A673 (cell line): ENCODE measurements around the gene PAQR9. TPM values are rescaled to one million over a fixed set of nuclear protein-coding genes. Genes with fewer than 3 reads are reported as not detected.

Experiments
- BruUV-seq: library from RNA; stranded (reverse); fragments of 400-500 nt; replicated peaks from 2 replicates; lab custom pipeline; 2021; lab: Mats Ljungman, UMichigan
- CTCF ChIA-PET: fragments of 300-600 bp; sonication (Branson Sonifier 250); formaldehyde crosslinking; loops from one replicate; lab custom pipeline; 2022; ENCODE audit warnings: antibody characterized with exemption; lab: Charles Lee
- POLR2A ChIA-PET: fragments of 300-600 bp; sonication (Branson Sonifier 250); formaldehyde crosslinking; loops from one replicate; lab custom pipeline; 2022; ENCODE audit warnings: antibody characterized with exemption; ENCODE audit not compliant: low non-redundant PET; lab: Charles Lee
- DNase-seq: peaks from one replicate; pipeline ENCODE4 v3.0.0-alpha.2; 2015; ENCODE audit warnings: low spot score
- H3K27ac ChIP-seq: fragments of 200-600 bp; sonication (generic); 2 replicates; pipeline ENCODE4 v1.5.1; 2016; ENCODE audit warnings: mixed run types, low read depth, mild to moderate bottlenecking, mixed read lengths, antibody characterized with exemption, low read length; ENCODE audit not compliant: poor library complexity, severe bottlenecking
- H3K27me3 ChIP-seq: fragments of 200-600 bp; sonication (generic); replicated peaks from 2 replicates; pipeline ENCODE4 v1.6.1; 2017; ENCODE audit warnings: mixed run types, low read depth, mild to moderate bottlenecking, mixed read lengths, antibody characterized with exemption, low read length; ENCODE audit not compliant: insufficient read depth, poor library complexity
- H3K36me3 ChIP-seq: fragments of 200-600 bp; sonication (generic); 2 replicates; pipeline ENCODE4 v1.6.1; 2016; ENCODE audit warnings: mixed run types, mild to moderate bottlenecking, mixed read lengths, antibody characterized with exemption, low read length; ENCODE audit not compliant: insufficient read depth, poor library complexity, severe bottlenecking
- H3K4me1 ChIP-seq: fragments of 200-600 bp; sonication (generic); 2 replicates; pipeline ENCODE4 v1.6.1; 2017; ENCODE audit warnings: mixed run types, mild to moderate bottlenecking, mixed read lengths, antibody characterized with exemption, low read length; ENCODE audit not compliant: insufficient read depth, poor library complexity, severe bottlenecking
- H3K4me3 ChIP-seq: fragments of 200-600 bp; sonication (generic); 2 replicates; pipeline ENCODE4 v1.5.1; 2016; ENCODE audit warnings: low read depth, mixed run types, mild to moderate bottlenecking, mixed read lengths, low read length; ENCODE audit not compliant: poor library complexity, severe bottlenecking
- H3K9me3 ChIP-seq: fragments of 200-600 bp; sonication (generic); 2 replicates; pipeline ENCODE4 v1.6.1; 2016; ENCODE audit warnings: mixed run types, low read depth, mild to moderate bottlenecking, mixed read lengths, antibody characterized with exemption, low read length; ENCODE audit not compliant: poor library complexity, severe bottlenecking
- EZH2 ChIP-seq: fragments of 200-600 bp; sonication (generic); IDR thresholded peaks from 2 replicates; pipeline ENCODE4 v1.6.1; 2017; ENCODE audit warnings: borderline replicate concordance, low read depth, mild to moderate bottlenecking, mixed read lengths, antibody characterized with exemption, low read length; ENCODE audit not compliant: poor library complexity, severe bottlenecking
- intact Hi-C: fragments of 100-400 bp; cut with micrococcal nuclease; formaldehyde crosslinking; loops from one replicate; pipeline ENCODE4 v1.10.0; 2022; ENCODE audit not compliant: unreplicated experiment
- total RNA-seq: library from RNA; stranded (reverse); gene quantifications from 2 replicates; pipeline ENCODE4 v1.2.3, GENCODE V29; 2021
- TF ChIP-seq, protein P1 (sequence below): fragments of 300-800, 200-600 bp; sonication (generic); conservative IDR thresholded peaks from 2 replicates; pipeline ENCODE4 v1.5.1; 2017; ENCODE audit warnings: low read depth, mild to moderate bottlenecking, antibody characterized with exemption, low read length, moderate library complexity, mixed read lengths

Gene PAQR9
- total RNA-seq, 1 experiment from 2014 or later = 0.19 TPM

DNA sequence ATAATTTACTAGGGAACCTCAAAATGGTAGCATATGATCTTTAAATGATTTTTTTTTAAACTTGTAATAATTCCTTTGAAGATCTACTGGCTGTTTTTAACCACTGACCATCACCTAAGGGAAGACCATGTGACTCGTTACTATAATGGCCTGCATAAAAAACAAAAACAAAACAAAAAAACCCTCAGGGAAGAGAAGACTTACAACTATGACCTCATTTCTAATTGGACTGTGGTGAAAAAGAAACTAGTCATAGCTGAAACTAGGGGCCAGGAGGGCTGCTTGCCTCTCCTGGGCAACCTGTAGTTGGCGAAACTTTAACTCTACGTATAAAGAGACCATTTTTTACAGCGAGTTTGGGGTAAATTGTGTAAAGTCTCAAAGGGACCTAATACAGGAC is 23.0 kb downstream of the PAQR9 start:
- TF ChIP-seq, protein P1, sequence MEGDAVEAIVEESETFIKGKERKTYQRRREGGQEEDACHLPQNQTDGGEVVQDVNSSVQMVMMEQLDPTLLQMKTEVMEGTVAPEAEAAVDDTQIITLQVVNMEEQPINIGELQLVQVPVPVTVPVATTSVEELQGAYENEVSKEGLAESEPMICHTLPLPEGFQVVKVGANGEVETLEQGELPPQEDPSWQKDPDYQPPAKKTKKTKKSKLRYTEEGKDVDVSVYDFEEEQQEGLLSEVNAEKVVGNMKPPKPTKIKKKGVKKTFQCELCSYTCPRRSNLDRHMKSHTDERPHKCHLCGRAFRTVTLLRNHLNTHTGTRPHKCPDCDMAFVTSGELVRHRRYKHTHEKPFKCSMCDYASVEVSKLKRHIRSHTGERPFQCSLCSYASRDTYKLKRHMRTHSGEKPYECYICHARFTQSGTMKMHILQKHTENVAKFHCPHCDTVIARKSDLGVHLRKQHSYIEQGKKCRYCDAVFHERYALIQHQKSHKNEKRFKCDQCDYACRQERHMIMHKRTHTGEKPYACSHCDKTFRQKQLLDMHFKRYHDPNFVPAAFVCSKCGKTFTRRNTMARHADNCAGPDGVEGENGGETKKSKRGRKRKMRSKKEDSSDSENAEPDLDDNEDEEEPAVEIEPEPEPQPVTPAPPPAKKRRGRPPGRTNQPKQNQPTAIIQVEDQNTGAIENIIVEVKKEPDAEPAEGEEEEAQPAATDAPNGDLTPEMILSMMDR = no peak
- TF ChIP-seq EZH2 = no peak
- no peak overlapping the region for H3K4me3 ChIP-seq
- ChIA-PET POLR2A (no interaction called here), CTCF (no interaction called here)
- H3K36me3 ChIP-seq = no peaks in the 10 kb centered on the region
- H3K27me3 ChIP-seq = no peaks in the 10 kb centered on the region
- DNase-seq = no peak
- intact Hi-C loops = no loop called here
- H3K4me1 ChIP-seq = no peaks in the 10 kb centered on the region
- H3K27ac ChIP-seq = no peak overlapping the region
- no TSS peak for BruUV-seq
- no peaks in the 10 kb centered on the region for H3K9me3 ChIP-seq

DNA sequence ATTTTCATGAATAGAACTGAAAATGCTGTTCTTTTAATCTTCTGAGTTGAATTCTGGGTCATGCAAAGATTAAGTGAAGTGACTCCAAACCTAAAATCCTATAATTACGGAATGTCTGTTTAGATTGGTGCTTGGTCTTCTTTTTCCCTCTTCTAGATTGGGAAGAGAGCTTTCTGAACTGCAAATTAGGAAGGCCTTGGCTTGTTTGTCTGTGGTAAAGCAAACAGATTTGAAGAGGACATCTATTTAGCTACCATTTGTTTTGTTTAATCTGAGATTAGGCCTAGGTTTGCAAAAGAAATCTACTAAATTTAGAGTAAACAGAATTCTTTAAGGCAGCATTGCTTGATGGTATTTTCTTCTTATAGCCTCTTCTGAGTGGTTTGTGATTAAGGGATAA is 23.5 kb downstream of the PAQR9 start:
- ChIA-PET CTCF (no interaction called here), POLR2A (no interaction called here)
- DNase-seq = no peak

DNA sequence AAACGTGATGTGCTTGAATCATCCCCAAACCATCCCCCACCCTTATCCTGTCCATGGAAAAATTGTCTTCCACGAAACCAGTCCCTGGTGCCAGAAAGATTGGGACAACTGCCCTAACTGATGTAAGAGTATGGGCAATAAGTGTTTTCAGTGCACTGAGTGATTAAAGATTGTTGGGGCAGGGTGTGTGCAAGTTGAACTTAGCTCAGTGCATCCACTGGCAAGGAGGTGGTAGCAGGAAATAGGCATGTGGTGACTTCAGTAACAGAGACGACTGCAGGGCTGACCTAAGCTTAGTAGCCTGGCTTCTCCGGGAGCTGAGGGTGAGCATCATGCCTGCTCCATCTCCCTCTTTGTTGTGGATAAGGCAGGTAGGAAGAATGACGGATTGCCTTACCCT is 27.5 kb downstream of the PAQR9 start:
- intact Hi-C loops = no loop called here
- Histone ChIP-seq H3K4me3 (no peak overlapping the region), H3K9me3 (no peaks in the 10 kb centered on the region), H3K4me1 (no peaks in the 10 kb centered on the region), H3K27ac (no peak overlapping the region), H3K27me3 (no peaks in the 10 kb centered on the region), H3K36me3 (no peaks in the 10 kb centered on the region)
- ChIA-PET POLR2A (no interaction called here), CTCF (no interaction called here)
- BruUV-seq = no TSS peak
- DNase-seq = no peak
- TF ChIP-seq, protein P1 = no peak
- TF ChIP-seq EZH2 = no peak

More for the DNA sequence above, 23.5 kb downstream of the PAQR9 start:
- intact Hi-C loops = no loop called here
- Histone ChIP-seq H3K9me3 (no peaks in the 10 kb centered on the region), H3K27me3 (no peaks in the 10 kb centered on the region), H3K4me3 (no peak overlapping the region), H3K36me3 (no peaks in the 10 kb centered on the region), H3K4me1 (no peaks in the 10 kb centered on the region), H3K27ac (no peak overlapping the region)
- no TSS peak for BruUV-seq
- TF ChIP-seq, protein P1 = no peak
- TF ChIP-seq EZH2 = no peak
